HG02884 (cell line): ENCODE measurements around the gene SLC39A10.

Source experiments
- ATAC-seq: cut with Tn5 transposase; IDR thresholded peaks from one replicate; pipeline ENCODE4 v1.9.1; 2021; ENCODE audit warnings: mild to moderate bottlenecking, moderate library complexity; ENCODE audit not compliant: unreplicated experiment

SLC39A10 gene

DNA sequence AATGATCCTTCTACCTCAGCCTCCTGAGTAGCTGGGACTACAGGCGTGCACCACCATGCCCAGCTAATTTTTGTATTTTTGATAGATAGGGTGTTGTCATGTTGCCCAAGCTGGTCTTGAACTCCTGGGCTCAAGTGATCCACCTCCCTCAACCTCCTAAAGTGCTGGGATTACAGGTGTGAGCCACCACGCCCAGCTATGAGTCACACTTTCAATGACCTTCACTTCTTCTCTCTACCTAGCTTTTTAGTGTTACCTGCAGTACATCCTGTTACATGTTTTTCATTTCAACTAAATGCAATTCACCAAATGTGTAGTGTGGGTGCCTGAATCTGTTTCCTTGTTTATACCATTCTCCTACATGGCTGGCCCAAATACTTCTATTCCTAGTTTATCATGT, 64.0 kb downstream of the SLC39A10 start:
- no peak for ATAC-seq

DNA sequence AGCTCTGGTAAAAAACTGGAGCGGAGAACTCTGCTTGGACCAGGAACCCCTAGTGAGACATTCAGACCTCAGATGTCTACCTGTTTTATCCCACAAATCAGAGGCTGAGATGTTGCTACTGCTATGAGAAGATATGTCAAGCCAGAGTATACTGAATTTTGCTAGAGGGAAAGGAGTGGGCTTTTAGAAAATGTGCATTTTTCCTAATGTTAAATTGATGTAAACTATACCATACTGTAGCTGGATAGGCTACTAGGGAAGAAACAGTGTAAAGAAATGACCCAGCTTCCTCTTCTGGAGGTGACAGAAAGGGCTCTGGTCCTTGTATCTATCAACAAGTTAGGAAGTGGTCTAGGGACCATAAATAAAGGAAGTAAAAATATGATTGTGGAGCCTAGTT, 65.0 kb downstream of the SLC39A10 start:
- ATAC-seq: no peak

DNA sequence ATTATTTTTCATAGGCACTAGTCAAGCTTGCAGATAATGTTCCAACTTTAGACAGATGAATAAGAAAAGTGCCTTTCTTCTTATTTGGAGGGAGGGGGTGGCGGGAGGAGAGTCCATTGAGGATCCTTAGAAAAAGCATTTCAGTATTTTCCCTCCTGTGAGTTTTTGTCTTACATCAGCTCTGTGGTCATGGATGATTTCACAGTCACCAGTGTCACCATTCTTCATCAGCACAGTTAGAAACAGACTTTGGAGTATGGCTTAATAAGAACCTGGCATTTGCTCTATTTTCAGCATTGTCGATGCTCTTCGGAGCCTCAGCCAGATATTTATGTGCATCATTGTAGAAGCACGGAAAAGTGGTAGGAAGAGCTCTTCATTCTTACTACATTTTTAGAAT, 70.1 kb downstream of the SLC39A10 start:
- no peak for ATAC-seq

DNA sequence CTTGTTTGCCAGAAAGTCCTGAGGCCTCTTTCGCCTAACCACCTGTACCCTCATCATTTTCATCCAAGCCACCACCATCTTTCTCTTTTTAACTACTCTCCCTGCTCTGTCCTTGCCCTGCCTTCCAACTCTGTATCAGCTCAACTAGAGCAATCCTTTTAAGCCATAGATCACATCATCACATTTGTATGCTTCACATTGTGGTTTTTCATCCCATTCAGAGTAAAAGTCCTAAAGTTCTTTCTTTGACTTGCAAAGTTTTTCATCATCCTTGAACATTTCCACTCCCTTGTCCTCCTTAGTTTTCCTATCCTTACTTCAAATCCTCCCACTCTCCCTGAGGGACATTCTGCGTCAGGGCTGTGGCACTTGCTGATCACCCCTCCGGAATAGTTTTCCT, 73.9 kb downstream of the SLC39A10 start:
- no peak for ATAC-seq

DNA sequence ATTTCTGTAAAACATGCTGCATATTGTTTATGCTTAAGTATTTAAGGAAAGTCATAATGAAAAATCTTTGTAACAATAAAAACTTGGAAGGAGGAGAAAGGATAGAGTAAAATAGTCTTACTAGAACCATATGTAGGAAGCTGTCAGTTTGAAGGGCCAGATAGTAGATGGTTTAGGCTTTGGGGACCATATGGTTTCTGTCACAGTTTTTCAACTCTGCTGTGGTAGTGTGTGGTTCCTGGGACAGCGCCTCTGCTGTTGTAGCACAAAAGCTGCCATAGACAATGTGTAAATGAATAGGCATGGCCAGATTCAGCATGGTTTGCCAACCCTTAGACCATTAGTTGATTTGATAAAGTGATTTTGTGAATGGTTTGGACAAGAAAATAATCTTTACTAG, 75.5 kb downstream of the SLC39A10 start:
- ATAC-seq: no peak

DNA sequence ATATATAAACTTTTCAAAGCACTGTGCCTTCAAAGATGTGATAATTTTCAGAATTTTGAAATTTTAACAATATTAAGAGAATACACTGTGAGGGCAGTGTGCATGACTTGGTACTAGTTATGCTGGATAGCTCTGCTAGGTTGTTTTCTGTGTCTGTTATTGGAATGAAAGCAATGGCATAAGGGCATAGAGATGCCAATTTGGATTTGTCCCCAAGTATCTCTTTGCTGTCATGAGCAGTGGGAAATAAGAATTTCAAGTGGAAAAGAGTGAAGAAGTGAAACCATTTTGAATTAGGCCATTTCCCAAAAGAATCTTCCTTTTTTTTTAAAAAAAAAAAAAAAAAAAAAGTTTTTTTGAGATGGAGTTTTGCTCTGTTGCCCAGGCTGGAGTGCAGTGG, 76.8 kb downstream of the SLC39A10 start:
- no peak for ATAC-seq

DNA sequence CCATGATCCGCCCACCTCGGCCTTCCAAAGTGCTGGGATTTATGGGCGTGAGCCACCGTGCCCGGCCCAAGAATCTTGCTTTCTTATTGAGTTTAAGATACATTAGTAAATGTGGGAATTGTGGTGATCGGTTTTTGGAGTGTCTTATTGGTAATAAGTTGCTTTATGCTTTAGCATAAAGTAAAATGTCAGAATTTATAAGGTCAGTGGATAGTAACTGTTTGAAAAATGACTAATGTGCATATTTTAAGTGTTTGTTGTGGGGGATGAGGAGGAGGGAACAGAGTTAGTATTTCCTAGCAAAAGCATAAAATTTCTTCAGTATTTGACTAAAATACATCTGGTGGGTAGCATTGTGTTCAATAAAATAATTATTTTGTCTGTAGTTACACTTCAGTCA, 77.4 kb downstream of the SLC39A10 start:
- ATAC-seq: no peak

DNA sequence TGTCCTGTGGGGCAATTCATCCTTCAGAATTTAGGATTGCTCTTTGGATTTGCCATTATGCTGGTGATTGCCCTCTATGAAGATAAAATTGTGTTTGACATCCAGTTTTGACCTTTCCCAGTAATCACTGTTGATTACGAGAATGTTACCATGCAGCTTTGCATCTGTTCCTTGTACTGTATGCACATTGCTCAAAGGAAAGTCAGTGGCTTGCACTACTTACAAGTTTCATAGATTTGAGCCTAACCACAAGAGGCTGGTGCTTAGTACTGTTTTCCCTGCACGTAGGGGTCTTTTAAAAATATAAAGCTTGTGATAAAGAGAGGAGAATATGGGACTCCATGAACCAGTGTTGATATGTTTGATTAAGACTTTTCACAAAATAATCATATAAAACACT, 77.9 kb downstream of the SLC39A10 start:
- no peak for ATAC-seq

DNA sequence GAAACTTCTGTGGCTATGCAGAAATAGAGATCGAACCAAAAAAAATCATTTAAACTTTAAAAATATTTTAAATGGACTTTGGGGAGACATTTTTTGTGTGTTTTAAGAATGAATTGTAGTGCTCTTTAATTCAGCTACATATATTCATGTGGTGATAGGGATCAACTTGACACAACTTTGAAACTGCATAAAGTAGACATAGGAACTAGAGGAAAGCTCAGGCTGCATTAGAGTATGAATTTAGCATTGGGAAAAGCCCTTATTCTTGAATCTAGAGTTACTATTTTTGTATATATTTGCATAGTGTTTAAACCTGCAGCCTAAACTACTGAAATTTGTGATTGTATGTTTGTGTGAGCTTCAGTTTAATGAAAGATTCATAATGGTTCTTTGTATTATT, 78.3 kb downstream of the SLC39A10 start:
- no peak for ATAC-seq

DNA sequence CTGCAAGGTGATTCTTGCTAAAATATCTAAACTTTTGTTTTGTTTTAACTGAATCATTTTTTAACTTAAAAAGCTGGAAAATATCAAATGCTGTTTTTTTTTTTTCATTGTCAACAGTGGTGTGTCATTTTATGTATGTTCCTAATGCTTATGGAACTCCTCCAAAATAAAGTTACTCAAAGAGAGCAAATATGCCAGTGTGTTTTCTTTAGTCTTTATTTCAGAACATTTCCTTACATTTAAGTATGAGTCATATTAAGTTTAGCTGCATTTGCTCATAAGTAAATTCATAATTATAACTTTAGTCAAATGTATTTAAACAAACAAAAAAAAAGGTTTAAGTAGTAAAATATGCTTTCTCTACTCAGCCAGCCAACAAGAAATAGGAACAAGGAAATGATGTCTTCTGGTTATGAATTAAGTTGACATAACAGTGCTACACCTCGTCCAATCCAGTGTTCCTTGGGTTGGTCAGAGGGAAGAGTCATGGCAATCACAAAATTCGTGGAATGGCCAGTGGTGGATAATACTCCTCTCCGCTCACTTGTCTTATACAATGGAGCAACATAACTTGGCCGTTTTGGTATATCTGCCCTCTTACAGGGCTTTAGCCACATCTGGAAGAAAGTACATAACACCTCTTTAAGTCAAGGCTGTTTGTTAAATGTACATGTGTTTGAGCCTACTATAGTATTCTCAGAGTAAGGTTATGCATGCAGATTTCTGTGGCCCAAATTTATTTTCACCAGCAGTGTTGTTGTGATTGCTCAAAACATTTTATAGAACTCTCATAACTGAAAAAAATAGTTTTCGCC, 80.7 kb downstream of the SLC39A10 start:
- no peak for ATAC-seq

DNA sequence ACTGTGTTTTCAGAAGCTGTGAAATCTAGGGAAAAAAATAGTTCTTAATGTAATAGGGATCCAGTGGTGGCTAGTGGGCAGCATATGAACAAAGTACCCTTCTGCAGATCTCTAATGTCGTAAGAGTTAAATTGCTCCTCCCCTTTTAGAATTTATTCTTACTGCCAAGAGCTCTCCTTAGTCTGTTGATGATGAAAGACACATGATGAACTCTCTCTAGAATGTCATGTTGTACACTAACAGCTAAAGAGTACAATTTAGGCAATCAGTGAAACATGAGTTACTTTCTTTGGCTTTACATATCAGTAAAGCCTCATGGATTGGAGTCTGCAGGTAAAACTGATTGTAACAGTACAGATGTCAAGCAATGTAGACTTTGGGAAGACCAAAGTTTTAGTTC, 84.2 kb downstream of the SLC39A10 start:
- no peak for ATAC-seq

DNA sequence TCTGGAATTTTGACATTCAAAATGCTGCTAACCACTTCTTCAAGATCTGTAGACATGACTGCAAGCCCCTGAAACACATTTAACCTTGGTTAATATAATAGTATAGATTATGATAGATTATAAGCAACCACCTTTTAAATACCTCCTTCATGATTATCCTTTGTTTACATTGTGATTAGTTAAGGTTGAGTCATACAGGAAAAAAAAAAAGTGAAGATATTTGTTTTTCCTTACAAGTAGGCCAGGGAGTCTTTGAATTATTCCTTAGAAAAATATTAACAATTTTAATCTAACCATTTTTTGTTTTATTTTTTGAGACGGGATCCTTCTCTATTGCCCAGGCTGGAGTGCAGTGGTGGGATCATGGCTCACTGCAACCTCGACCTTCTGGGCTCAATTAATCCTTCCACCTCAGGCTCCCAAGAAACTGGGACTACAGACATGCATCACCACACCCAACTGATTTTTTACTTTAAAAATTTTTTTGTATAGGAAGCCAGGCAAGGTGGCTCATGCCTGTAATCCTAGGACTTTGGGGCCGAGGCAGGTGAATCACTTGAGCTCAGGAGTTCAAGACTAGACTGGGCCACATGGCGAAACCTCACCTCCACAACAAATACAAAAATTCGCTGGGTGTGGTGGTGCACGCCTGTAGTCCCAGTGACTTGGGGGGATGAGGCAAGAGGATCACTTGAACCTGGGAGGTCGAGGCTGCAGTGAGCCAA, 99.4 kb downstream of the SLC39A10 start:
- ATAC-seq: no peak

DNA sequence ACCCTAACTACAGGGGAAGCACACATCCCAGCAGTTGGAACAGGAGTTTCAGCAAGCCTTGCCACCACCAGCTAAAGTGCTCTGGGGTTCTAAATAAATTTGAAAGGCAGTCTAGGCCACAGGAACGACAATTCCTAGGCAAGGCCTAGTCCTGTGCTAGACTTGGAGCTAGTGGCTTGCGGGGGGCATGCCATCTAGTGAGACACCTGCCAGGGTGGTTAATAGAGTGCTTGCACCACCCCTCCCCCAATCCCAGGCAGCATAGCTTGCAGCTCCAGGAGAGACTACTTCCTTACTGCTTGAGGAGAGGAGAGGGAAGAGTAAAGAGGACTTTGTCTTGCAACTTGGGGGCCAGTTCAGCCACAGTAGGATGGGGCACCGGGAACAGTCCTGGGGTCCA, 101.8 kb downstream of the SLC39A10 start:
- ATAC-seq: no peak

DNA sequence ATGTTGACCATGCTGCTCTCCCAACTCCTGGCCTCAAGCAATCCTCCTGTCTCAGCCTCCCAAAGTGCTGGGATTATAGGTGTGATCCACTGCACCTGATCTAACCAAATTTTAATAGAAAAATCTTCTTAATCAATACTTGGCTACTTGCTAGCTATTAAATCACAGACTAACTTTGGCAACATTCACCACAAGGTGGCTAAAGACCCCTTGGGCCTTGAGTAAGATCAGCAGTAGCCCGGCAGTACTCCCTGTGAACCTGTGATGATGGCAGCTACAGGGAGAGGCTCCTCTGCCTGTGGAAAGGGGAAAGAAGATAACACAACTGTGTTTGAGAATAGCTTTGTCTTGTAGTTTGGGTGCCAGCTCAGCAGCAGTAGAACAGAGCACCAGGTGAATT, 102.9 kb downstream of the SLC39A10 start:
- ATAC-seq: no peak

DNA sequence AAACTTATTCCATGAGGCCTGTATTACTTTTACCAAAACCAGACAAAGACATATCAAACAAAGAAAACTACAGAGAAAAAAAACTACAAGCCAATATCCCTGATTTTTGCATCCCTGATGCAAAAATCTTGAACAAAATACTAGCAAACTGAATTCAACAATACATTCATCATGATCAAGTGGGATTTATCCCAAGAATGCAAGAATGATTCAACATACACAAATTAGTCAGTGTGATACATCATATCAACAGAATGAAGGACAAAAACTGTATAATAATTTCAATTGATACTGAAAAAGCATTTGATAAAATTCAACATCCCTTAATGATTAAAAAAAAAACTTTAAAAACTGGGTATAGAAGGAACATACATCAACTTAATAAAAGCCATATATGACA, 106.8 kb downstream of the SLC39A10 start:
- ATAC-seq: no peak

DNA sequence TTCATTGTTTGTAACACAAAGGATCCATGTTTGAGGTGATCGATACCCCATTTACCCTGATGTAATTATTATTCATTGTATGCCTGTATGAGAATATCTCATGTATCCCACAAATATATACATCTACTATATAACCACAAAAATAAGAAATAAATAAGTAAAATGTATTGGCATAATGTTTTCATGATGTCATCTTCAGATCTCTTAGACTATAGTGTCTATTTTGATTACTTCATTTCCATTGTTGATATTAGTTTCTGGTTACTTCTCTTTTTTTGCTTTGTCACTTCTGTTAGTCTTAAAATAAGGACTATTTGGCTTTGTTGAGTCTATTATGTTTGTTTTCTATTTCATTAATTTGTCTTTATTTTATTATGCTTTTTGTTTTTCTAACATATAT, 109.7 kb downstream of the SLC39A10 start:
- ATAC-seq: no peak

DNA sequence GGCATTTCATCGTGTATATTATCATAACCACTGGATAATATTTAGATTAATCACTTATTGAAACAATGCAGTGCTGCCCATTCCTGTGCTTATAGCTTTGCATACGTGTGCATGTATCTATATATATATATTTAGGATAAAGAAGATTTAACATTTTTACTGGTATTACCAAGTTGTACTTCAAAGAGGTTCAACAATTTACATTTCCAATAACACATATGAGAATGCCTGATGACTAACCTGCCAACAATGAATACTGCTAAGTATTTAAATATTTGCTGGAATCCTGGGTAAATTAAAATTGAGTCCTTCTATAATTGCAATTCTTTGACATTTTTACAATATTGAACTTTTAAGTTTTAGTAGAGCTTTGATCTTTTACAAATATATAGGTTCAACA, 111.4 kb downstream of the SLC39A10 start:
- ATAC-seq: no peak

DNA sequence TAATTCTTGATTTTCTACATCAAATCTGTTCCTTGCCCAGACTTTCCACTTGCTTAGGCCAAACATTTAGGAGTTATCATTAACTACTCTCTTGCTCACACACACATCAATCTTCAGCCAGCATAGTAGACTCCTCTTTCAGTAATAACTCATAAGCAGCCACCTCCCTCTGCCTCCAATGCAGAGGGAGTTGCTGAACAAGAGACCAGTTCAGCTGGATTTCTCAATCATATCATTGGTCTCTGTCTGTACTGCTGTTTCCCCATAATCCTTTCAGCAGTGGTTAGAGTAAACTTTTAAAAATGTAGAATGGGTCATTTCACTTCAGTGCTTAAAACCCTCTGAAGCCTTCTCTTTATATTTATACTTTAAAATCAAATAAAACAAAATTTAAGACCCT, 112.9 kb downstream of the SLC39A10 start:
- ATAC-seq: no peak

DNA sequence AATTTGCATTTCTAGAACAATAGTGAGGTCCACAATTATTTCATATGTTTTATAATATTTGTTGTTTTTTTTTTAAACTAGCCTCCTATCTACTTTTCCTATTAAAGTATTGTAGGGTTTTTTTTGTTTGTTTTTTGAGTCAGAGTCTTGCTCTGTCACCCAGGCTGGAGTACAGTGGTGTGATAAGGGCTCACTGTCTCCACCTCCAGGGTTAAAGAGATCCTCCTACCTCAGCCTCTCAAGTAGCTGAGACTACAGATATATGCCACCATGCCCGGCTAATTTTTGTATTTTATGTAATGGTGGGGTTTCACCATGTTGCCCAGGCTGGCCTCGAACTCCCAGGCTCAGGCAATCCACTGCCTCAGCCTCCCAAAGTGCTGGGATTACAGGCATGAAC, 122.5 kb downstream of the SLC39A10 start:
- no peak for ATAC-seq

DNA sequence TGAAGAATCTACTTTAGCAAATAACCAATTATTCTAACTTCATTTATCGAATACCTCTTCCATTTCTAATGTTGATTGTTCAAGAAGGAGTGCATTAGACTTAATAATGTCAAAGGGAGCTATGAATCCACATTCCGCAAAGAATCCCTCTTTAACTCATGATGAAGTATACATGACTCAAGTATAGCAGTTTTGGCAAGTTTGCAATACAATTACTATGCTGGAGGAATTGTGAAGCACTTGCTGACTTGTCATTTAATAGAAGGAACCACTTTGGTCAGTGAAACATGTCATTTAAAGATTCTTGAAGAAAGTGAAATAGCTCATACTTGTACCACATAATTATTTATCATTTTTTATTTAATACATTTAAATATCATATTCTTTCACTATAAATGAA, 125.1 kb downstream of the SLC39A10 start:
- ATAC-seq: no peak
